ENCODE data around the gene ZBTB47.

DNA sequence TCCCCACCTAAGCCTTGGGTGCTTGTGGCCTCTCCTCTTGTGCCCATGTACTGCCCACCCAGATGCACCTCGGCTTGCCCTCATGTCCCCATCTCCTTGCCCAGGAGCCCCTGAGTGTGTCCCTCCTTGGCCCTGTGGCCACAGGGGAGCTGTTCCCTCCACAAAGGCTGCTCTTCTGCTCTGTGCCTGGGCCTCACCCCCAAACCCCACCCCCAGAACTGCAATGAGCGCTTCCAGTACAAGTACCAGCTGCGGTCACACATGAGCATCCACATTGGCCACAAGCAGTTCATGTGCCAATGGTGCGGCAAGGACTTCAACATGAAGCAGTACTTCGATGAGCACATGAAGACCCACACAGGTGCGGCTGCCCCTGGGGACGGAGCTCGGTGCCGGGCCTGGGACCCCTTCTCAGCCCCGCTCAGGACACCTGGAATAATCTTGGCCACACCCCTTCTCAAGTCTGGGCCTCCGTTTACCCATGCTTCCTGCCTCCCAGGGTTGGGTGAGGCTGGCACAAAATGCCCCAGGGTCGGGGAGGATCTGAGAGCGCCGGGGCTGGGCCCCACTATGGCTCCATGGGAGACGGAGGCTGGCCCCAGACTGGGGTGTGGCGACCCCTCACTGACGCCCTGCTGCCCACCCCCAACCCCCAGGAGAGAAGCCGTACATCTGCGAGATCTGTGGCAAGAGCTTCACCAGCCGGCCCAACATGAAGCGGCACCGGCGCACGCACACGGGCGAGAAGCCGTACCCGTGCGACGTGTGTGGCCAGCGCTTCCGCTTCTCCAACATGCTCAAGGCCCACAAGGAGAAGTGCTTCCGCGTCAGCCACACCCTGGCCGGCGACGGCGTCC lies 10.3 kb downstream of the ZBTB47 start:
- TF ChIP-seq POLR2A (IDR thresholded peaks at IDR 0.05; ENCODE audit: low read depth, low read length): no peak
- no peak for TF ChIP-seq POLR2AphosphoS5 (IDR thresholded peaks at IDR 0.05; ENCODE audit: low read depth, low read length)
